Common myeloid progenitor, CD34-positive (primary cell): ENCODE measurements around the gene MSRB3.

Experiments
- CTCF ChIA-PET: fragments of 350-600 bp; sonication (Branson Sonifier 250); formaldehyde crosslinking; loops from one replicate; lab custom pipeline; 2021; ENCODE audit warnings: antibody characterized with exemption; lab: Charles Lee
- POLR2A ChIA-PET: fragments of 350-600 bp; sonication (Branson Sonifier 250); formaldehyde crosslinking; loops from one replicate; lab custom pipeline; 2021; ENCODE audit warnings: antibody characterized with exemption; lab: Charles Lee
- DNase-seq, 3 donors: peaks; one replicate each; pipeline versions ENCODE4 v3.0.0 to v3.0.0-alpha.2; 2013
- H3K27ac ChIP-seq, 2 experiments: 1 replicate in 1 of 2; 2 replicates in 1 of 2; pipeline ENCODE4 v1.7.0; 2013; ENCODE audit warnings: inconsistent platforms in 2 of 2, low read length in 2 of 2, mild to moderate bottlenecking in 2 of 2, low read depth in 1 of 2, moderate library complexity in 1 of 2; ENCODE audit not compliant: severe bottlenecking in 2 of 2, insufficient read depth in 1 of 2, poor library complexity in 1 of 2
- H3K27me3 ChIP-seq, 5 experiments: replicated peaks in 2 of 5; 1 replicate in 3 of 5; 2 replicates in 2 of 5; pipeline versions ENCODE4 v1.6.1 to v1.7.0; 2013; ENCODE audit warnings: low read length in 4 of 5, mild to moderate bottlenecking in 2 of 5, moderate library complexity in 2 of 5, inconsistent platforms in 1 of 5; ENCODE audit not compliant: insufficient read depth in 5 of 5, control insufficient read depth in 4 of 5
- H3K36me3 ChIP-seq, 4 experiments: 1 replicate in 2 of 4; 2 replicates in 2 of 4; pipeline versions ENCODE4 v1.6.1 to v1.7.0; 2013; ENCODE audit warnings: low read length in 3 of 4, control low read depth in 1 of 4, mild to moderate bottlenecking in 1 of 4; ENCODE audit not compliant: control insufficient read depth in 4 of 4, insufficient read depth in 4 of 4
- H3K4me1 ChIP-seq, 4 experiments: 1 replicate in 3 of 4; 2 replicates in 1 of 4; pipeline versions ENCODE4 v1.6.1 to v1.7.1; 2013; ENCODE audit warnings: low read length in 3 of 4, mild to moderate bottlenecking in 3 of 4, control low read depth in 1 of 4, inconsistent platforms in 1 of 4, moderate library complexity in 1 of 4; ENCODE audit not compliant: control insufficient read depth in 4 of 4, insufficient read depth in 4 of 4; ENCODE audit errors: control extremely low read depth in 1 of 4
- H3K4me3 ChIP-seq, 7 experiments: 1 replicate in 4 of 7; 2 replicates in 3 of 7; pipeline versions ENCODE4 v1.5.1 to v1.7.0; 2013; ENCODE audit warnings: mild to moderate bottlenecking in 7 of 7, low read length in 6 of 7, moderate library complexity in 6 of 7, inconsistent platforms in 2 of 7, low read depth in 2 of 7, control low read depth in 1 of 7; ENCODE audit not compliant: insufficient read depth in 4 of 7, control insufficient read depth in 1 of 7; ENCODE audit errors: extremely low read depth in 1 of 7
- H3K9me3 ChIP-seq, 5 experiments: 1 replicate in 4 of 5; 2 replicates in 1 of 5; pipeline versions ENCODE4 v1.6.1 to v1.7.1; 2013; ENCODE audit warnings: low read length in 4 of 5, mild to moderate bottlenecking in 2 of 5, inconsistent platforms in 1 of 5, low read depth in 1 of 5, moderate library complexity in 1 of 5; ENCODE audit not compliant: control insufficient read depth in 4 of 5, insufficient read depth in 2 of 5; ENCODE audit errors: control extremely low read depth in 1 of 5
- WGBS: methylation state at CpG from one replicate; pipeline ENCODE4 v1.1.5; 2013; ENCODE audit not compliant: insufficient coverage; 5-methylcytosine and 5-hydroxymethylcytosine counted together

The MSRB3 gene

DNA sequence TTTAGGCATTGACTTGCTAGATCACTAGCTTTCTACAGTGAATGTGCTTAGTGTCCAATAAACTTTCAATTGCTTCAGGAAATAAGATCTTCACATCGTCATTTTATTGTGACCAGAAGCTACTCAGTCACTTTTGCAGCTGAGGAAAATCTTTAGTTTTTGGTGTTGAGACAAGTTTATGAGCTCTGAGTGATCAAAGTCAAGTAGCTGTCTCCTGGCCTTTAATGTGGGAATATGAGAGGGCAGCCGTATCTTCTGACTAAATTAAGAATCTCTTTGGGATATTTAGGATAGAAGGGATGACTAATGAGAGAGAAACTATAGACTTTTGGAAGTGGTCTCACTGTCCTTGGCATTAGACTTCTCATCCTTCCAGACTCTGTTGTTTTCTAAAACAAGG lies 21.6 kb downstream of the MSRB3 start:
- POLR2A ChIA-PET: no interaction called here
- WGBS: no CpG with 5 or more reads among the region's 2 CpGs
- CTCF ChIA-PET: interaction anchor here (0.9 to 4.6 kb wide), 10 partner anchors 10 to 622 kb away, joined by 3 to 32 read pairs (median 4); no protein-coding TSS in a partner anchor

DNA sequence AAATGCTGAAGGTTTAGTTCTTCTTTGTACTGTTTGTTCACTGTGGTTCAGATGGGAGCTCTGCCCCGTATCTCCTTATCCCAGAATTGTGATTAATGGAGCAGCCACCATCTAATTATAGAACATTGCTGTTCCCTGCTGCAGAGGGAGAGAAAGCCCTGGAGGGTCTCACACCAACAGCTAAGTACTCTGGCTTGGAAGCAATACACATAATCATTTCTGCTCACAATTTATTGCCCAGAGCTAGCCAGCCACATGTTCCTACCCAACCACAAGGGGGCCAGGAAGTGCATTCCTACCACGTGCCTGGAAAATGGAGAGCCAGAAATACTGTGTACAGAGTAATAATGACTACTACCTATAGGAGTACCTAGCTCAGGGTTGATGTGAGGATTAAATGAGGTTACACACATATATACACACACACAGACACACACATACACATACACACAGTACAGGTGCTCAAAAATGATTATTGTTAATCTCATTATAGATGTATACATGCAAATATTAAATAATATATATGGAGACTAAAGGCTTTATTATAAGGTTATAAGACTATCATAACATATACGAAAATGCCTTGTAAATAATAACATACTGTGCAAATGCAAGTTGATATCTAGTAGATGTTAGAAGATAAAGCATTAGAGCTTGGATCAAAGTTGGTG lies 22.3 kb downstream of the MSRB3 start:
- ChIA-PET CTCF (interaction anchor here (0.9 to 4.6 kb wide), 11 partner anchors 9 to 621 kb away, joined by 3 to 32 read pairs (median 4); no protein-coding TSS in a partner anchor), POLR2A (no interaction called here)
- Histone ChIP-seq H3K36me3 (peaks cover 0 to 2% (median 0%) of the 10 kb centered on the region in 4 experiments), H3K4me1 (peaks cover 3 to 30% (median 7%) of the 10 kb centered on the region in 4 experiments), H3K27me3 (no peaks in the 10 kb centered on the region), H3K9me3 (no peaks in the 10 kb centered on the region), H3K27ac (no peak overlapping the region), H3K4me3 (peak overlapping the region in 1 of 7 experiments; percentile 12)
- 43% methylated on average over 1 of the region's 3 CpGs for WGBS
- DNase-seq: peak in 2 of 3 donors; percentile 58 to 66

More for the DNA sequence above, 21.6 kb downstream of the MSRB3 start:
- no peak for DNase-seq
- Histone ChIP-seq H3K27ac (no peak overlapping the region), H3K4me3 (no peak overlapping the region), H3K4me1 (peaks cover 3 to 32% (median 7%) of the 10 kb centered on the region in 4 experiments), H3K27me3 (no peaks in the 10 kb centered on the region), H3K9me3 (no peaks in the 10 kb centered on the region), H3K36me3 (peaks cover 0 to 2% (median 0%) of the 10 kb centered on the region in 4 experiments)

DNA sequence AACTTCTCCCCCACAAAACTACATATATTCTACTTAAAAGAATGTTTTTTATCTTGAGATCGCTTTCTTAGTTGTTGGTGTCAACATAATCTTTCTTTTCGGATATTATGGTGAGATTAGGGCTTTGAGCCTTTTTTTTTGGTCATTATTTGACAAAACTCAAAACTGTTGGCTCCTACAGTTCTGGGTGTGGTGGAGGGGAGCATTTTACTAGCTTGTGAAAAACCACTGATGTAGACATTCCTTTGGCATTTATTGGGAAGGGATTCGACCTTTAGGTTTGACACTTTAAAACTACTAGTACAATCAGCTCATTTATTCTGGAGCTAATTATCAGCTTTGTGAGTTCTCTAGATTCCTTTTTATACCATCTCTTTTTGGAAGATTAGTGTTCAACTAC lies 24.4 kb downstream of the MSRB3 start:
- ChIA-PET POLR2A (no interaction called here), CTCF (interaction anchor here (1.1 to 4.6 kb wide), 4 partner anchors 10 to 25 kb away, joined by 3 to 32 read pairs (median 12); no protein-coding TSS in a partner anchor)
- DNase-seq: no peak

DNA sequence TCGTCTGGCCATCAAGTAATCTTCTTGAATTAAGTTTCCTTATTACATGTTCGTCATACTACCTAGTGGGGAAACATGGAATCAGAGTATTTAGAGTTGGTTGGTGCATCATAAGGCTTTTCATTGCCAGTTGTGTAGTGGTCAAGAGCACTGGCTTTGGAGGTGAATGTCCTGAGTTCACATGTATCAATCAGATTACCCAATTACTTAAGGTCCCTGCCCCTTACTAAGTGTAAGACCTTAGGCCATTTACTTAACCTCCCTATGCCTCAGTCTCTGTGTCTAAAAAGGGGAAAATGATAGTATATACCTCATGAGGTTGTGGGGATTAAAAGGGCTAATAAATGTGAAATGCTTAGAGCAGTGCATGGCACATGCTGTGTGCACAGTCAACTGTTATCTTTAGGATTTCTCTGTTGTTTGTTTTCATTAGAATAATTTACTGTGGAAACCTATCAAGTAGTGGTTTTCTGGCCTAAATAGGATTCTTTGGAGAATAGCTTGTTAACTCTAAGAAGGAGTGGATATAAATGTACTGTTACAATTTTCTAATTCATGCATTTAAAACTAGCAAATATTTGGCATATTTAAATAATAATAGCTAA lies 27.0 kb downstream of the MSRB3 start:
- Histone ChIP-seq H3K9me3 (no peaks in the 10 kb centered on the region), H3K4me1 (peaks cover 23 to 46% (median 25%) of the 10 kb centered on the region in 4 experiments), H3K36me3 (peaks cover 3 to 11% (median 6%) of the 10 kb centered on the region in 4 experiments), H3K27ac (no peak overlapping the region), H3K27me3 (no peaks in the 10 kb centered on the region), H3K4me3 (no peak overlapping the region)
- no peak for DNase-seq
- ChIA-PET POLR2A (interaction anchor here (0.7 kb wide), 1 partner anchor 736 kb away, joined by 3 read pairs; no protein-coding TSS in a partner anchor), CTCF (interaction anchor here (0.5 to 1.8 kb wide), 12 partner anchors 8 to 1381 kb away, joined by 3 to 7 read pairs (median 4); no protein-coding TSS in a partner anchor)
- no CpG with 5 or more reads among the region's 2 CpGs for WGBS

More for the DNA sequence above, 24.4 kb downstream of the MSRB3 start:
- Histone ChIP-seq H3K27me3 (no peaks in the 10 kb centered on the region), H3K4me1 (peaks cover 17 to 44% (median 19%) of the 10 kb centered on the region in 4 experiments), H3K36me3 (peaks cover 0 to 2% (median 0%) of the 10 kb centered on the region in 4 experiments), H3K27ac (no peak overlapping the region), H3K4me3 (no peak overlapping the region), H3K9me3 (no peaks in the 10 kb centered on the region)
- WGBS: no CpG with 5 or more reads among the region's 3 CpGs

DNA sequence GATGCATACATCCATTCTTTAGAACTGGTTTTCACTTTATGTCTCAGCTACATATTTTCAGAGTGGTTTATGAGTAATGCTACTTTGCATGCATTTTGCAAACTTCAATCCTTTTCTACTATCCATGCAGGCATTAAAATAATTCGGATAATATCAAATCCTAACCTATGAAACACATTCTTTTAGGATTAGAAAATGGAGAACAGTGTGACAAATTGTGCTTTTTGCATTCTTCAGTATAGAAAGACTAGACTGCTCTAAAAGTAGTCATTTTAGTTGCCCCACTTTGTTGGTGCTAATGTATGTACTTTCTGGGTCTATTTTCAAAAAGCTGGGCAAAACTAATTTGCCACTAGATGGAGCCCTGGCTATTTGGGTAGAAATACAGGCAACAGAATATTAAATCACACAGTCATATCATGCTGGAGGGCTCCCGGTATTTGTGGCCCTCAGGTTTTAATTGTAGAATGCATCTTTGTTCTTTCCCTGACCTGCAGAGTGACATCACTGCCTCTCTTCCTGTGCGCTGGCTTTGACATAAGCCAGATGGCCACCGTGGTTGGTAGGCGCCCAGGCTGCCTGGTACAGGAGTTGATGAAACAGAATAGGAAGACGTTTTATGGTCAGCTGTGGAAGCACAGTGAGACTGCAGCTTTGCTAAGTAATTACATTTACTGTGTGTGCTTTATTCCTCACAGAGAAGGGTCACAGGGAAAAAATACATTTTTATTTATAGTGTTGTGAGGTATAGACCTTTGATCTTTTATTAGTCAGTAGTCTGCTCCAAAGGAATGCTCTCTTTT lies 28.1 kb downstream of the MSRB3 start:
- 26% methylated on average over 5 of the region's 6 CpGs for WGBS
- H3K9me3 ChIP-seq: no peaks in the 10 kb centered on the region
- peaks cover 3 to 11% (median 6%) of the 10 kb centered on the region in 4 experiments for H3K36me3 ChIP-seq
- CTCF ChIA-PET: interaction anchor here (0.5 to 1.8 kb wide), 16 partner anchors 9 to 1380 kb away, joined by 3 to 7 read pairs (median 3); no protein-coding TSS in a partner anchor
- H3K4me1 ChIP-seq: peaks cover 22 to 42% (median 23%) of the 10 kb centered on the region in 4 experiments
- no peaks in the 10 kb centered on the region for H3K27me3 ChIP-seq
- H3K4me3 ChIP-seq: peak overlapping the region in 3 of 7 experiments; percentile 10 to 40 (median 19)
- DNase-seq: peak; percentile 69 to 85 (median 77)
- peak overlapping the region; percentile 46 to 56 for H3K27ac ChIP-seq
- POLR2A ChIA-PET: interaction anchor here (0.6 kb wide), 1 partner anchor 663 kb away, joined by 3 read pairs; no protein-coding TSS in a partner anchor

DNA sequence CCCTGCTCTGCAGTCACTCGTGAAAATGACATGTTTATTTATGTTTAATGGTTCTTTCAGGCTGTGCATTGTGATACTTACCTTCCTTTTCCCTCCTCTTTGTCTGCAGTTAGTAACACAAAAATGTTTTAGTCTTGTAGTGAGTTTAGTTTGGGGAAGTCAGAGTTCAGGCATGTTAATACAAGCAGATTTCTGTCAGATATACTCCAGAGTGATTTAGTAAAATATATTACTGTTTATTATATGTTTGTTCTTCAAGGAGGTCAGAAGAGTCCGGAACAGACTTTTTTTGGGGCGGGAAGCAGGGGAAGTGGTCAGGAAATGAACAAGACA lies 28.7 kb downstream of the MSRB3 start:
- H3K4me3 ChIP-seq: peak overlapping the region in 3 of 7 experiments; percentile 10 to 40 (median 19)
- WGBS: no CpG with 5 or more reads among the region's 3 CpGs
- CTCF ChIA-PET: interaction anchor here (0.9 to 1.8 kb wide), 10 partner anchors 10 to 801 kb away, joined by 3 to 7 read pairs (median 3); no protein-coding TSS in a partner anchor
- POLR2A ChIA-PET: no interaction called here
- H3K27ac ChIP-seq: peak overlapping the region; percentile 46 to 56
- H3K36me3 ChIP-seq: peaks cover 3 to 11% (median 7%) of the 10 kb centered on the region in 4 experiments
- peak in 2 of 3 donors; percentile 40 to 58 for DNase-seq
- no peaks in the 10 kb centered on the region for H3K9me3 ChIP-seq
- H3K27me3 ChIP-seq: no peaks in the 10 kb centered on the region
- peaks cover 22 to 42% (median 23%) of the 10 kb centered on the region in 4 experiments for H3K4me1 ChIP-seq
